H1 (cell line): ENCODE data around the gene OBSL1. TPM values are rescaled to one million over a fixed set of nuclear protein-coding genes. Genes with fewer than 3 reads are reported as not detected.
A peak's percentile ranks its signal among the peaks of the same experiment; 100 is the strongest.

Source experiments
- CTCF ChIA-PET: fragments of 300-600 bp; sonication (Branson Sonifier 250); formaldehyde crosslinking; loops from one replicate; lab custom pipeline; 2021; ENCODE audit not compliant: partially characterized antibody; lab: Charles Lee
- POLR2A ChIA-PET: fragments of 300-600 bp; sonication (Branson Sonifier 250); formaldehyde crosslinking; loops from one replicate; lab custom pipeline; 2021; ENCODE audit warnings: inconsistent platforms; ENCODE audit not compliant: partially characterized antibody; lab: Charles Lee
- DNase-seq, 2 experiments: peaks; one replicate each; pipeline versions ENCODE4 v3.0.0 to v3.0.0-alpha.2; 2010 to 2022; ENCODE audit warnings: low spot score in 2 of 2, low read depth in 1 of 2, mixed read lengths in 1 of 2
- FAIRE-seq: peaks from 2 replicates; lab custom pipeline; 2011; peaks lifted over from hg19 to GRCh38; lab: Jason Lieb, UNC
- H2AFZ ChIP-seq: 2 replicates; pipeline ENCODE4 v1.8.1; 2012; ENCODE audit warnings: low read length, inconsistent platforms
- H2AK5ac ChIP-seq: 2 replicates; pipeline ENCODE4 v1.6.1; 2013; ENCODE audit warnings: low read depth, low read length
- H2BK120ac ChIP-seq: replicated peaks from 2 replicates; pipeline ENCODE3; 2013; ENCODE audit warnings: low read depth, low read length, inconsistent platforms
- H2BK12ac ChIP-seq: 2 replicates; pipeline ENCODE4 v1.6.1; 2013; ENCODE audit warnings: low read depth, low read length
- H2BK15ac ChIP-seq: 2 replicates; pipeline ENCODE4 v1.6.1; 2013; ENCODE audit warnings: low read length
- H2BK20ac ChIP-seq: 2 replicates; pipeline ENCODE4 v1.6.1; 2013; ENCODE audit warnings: low read length
- H2BK5ac ChIP-seq: 2 replicates; pipeline ENCODE4 v1.6.1; 2013; ENCODE audit warnings: low read depth, low read length
- H3K14ac ChIP-seq: 2 replicates; pipeline ENCODE4 v1.6.1; 2013; ENCODE audit warnings: inconsistent platforms; ENCODE audit not compliant: insufficient read length
- H3K18ac ChIP-seq: 2 replicates; pipeline ENCODE4 v1.6.1; 2013; ENCODE audit warnings: low read length; ENCODE audit errors: extremely low read depth
- H3K23ac ChIP-seq: 2 replicates; pipeline ENCODE4 v1.6.1; 2013; ENCODE audit warnings: inconsistent platforms; ENCODE audit not compliant: insufficient read length
- H3K23me2 ChIP-seq: 2 replicates; pipeline ENCODE4 v1.6.1; 2013; ENCODE audit warnings: low read depth, low read length
- H3K27ac ChIP-seq: 2 replicates; pipeline ENCODE4 v1.6.1; 2011; ENCODE audit warnings: low read depth, low read length, inconsistent platforms
- H3K27me3 ChIP-seq, 4 experiments: replicated peaks in 1 of 4; 1 replicate in 1 of 4; 2 replicates in 3 of 4; pipeline versions ENCODE4 v1.6.1 to v1.8.1; 2011 to 2013; ENCODE audit warnings: low read length in 3 of 4, mild to moderate bottlenecking in 3 of 4, inconsistent platforms in 2 of 4, mixed read lengths in 2 of 4, moderate library complexity in 1 of 4; ENCODE audit not compliant: control insufficient read depth in 3 of 4, insufficient read depth in 3 of 4; ENCODE audit errors: extremely low read depth in 1 of 4
- H3K36me3 ChIP-seq, 4 experiments: 2 replicates each; pipeline versions ENCODE4 v1.6.1 to v1.8.1; 2011 to 2013; ENCODE audit warnings: mild to moderate bottlenecking in 4 of 4, low read length in 3 of 4, moderate library complexity in 2 of 4, control low read depth in 1 of 4, inconsistent platforms in 1 of 4; ENCODE audit not compliant: insufficient read depth in 4 of 4, control insufficient read depth in 2 of 4
- H3K4ac ChIP-seq: replicated peaks from 2 replicates; pipeline ENCODE3; 2013; ENCODE audit warnings: low read length, low read depth, mixed read lengths, inconsistent platforms; ENCODE audit not compliant: insufficient read length
- H3K4me1 ChIP-seq, 4 experiments: replicated peaks in 1 of 4; 1 replicate in 1 of 4; 2 replicates in 3 of 4; pipeline versions ENCODE4 v1.6.1 to v1.8.1; 2011 to 2013; ENCODE audit warnings: low read length in 3 of 4, inconsistent platforms in 2 of 4, mixed read lengths in 1 of 4; ENCODE audit not compliant: insufficient read depth in 4 of 4, control insufficient read depth in 3 of 4
- H3K4me2 ChIP-seq, 2 experiments: 2 replicates each; pipeline versions ENCODE4 v1.6.1 to v1.8.1; 2011 to 2013; ENCODE audit warnings: low read depth in 2 of 2, low read length in 2 of 2, control low read depth in 1 of 2, inconsistent platforms in 1 of 2, mild to moderate bottlenecking in 1 of 2; ENCODE audit not compliant: insufficient read depth in 1 of 2
- H3K4me3 ChIP-seq, 4 experiments: fragments of 200-600, 300-600 bp in 1 of 4; sonication (generic), shearing (Covaris generic), sonication (Bioruptor Twin) in 1 of 4; 2 replicates each; pipeline versions ENCODE4 v1.5.1 to v1.8.1; 2011 to 2016; ENCODE audit warnings: low read length in 4 of 4, low read depth in 3 of 4, control low read depth in 2 of 4, inconsistent platforms in 2 of 4, mild to moderate bottlenecking in 2 of 4, mixed read lengths in 1 of 4, moderate library complexity in 1 of 4; ENCODE audit not compliant: insufficient read depth in 2 of 4; ENCODE audit errors: extremely low read depth in 1 of 4
- H3K56ac ChIP-seq: replicated peaks from 2 replicates; pipeline ENCODE3; 2013; ENCODE audit warnings: low read depth, mild to moderate bottlenecking, mixed read lengths, low read length, inconsistent platforms; ENCODE audit not compliant: insufficient read length
- H3K79me1 ChIP-seq: 2 replicates; pipeline ENCODE4 v1.6.1; 2013; ENCODE audit warnings: low read depth, low read length, control low read depth
- H3K79me2 ChIP-seq, 2 experiments: 2 replicates each; pipeline versions ENCODE4 v1.6.1 to v1.8.1; 2012 to 2013; ENCODE audit warnings: low read length in 2 of 2, mild to moderate bottlenecking in 2 of 2, inconsistent platforms in 1 of 2; ENCODE audit not compliant: insufficient read depth in 2 of 2, control insufficient read depth in 1 of 2
- H3K9ac ChIP-seq, 4 experiments: replicated peaks in 1 of 4; 1 replicate in 1 of 4; 2 replicates in 3 of 4; pipeline versions ENCODE4 v1.6.1 to v1.8.1; 2011 to 2013; ENCODE audit warnings: low read depth in 3 of 4, low read length in 3 of 4, control low read depth in 2 of 4, mild to moderate bottlenecking in 2 of 4, moderate library complexity in 2 of 4, inconsistent platforms in 1 of 4; ENCODE audit errors: extremely low read depth in 1 of 4
- H3K9me3 ChIP-seq, 2 experiments: 2 replicates each; pipeline versions ENCODE4 v1.6.1 to v1.8.1; 2012 to 2013; ENCODE audit warnings: mild to moderate bottlenecking in 2 of 2, moderate library complexity in 2 of 2, control low read depth in 1 of 2, inconsistent platforms in 1 of 2, low read depth in 1 of 2, low read length in 1 of 2, mixed read lengths in 1 of 2; ENCODE audit not compliant: insufficient read depth in 2 of 2
- H4K20me1 ChIP-seq, 2 experiments: replicated peaks in 1 of 2; 2 replicates each; pipeline versions ENCODE3 to v1.8.1; 2011 to 2013; ENCODE audit warnings: inconsistent platforms in 2 of 2, low read length in 2 of 2, mild to moderate bottlenecking in 1 of 2; ENCODE audit not compliant: insufficient read depth in 2 of 2, control insufficient read depth in 1 of 2
- H4K5ac ChIP-seq: 2 replicates; pipeline ENCODE4 v1.6.1; 2013; ENCODE audit warnings: low read length, low read depth, mixed read lengths, inconsistent platforms; ENCODE audit not compliant: insufficient read length
- H4K8ac ChIP-seq: 2 replicates; pipeline ENCODE4 v1.8.0; 2013; ENCODE audit warnings: mild to moderate bottlenecking, moderate library complexity, low read length, inconsistent platforms; ENCODE audit not compliant: insufficient read depth; ENCODE audit errors: extremely low read depth
- H4K91ac ChIP-seq: replicated peaks from 2 replicates; pipeline ENCODE3; 2013; ENCODE audit warnings: low read length, mixed read lengths, inconsistent platforms; ENCODE audit not compliant: insufficient read length
- ATF2 ChIP-seq: IDR thresholded peaks from 2 replicates; pipeline ENCODE4 v1.6.1; 2012; ENCODE audit warnings: low read length, inconsistent platforms
- ATF3 ChIP-seq: IDR thresholded peaks from 2 replicates; pipeline ENCODE4 v1.6.1; 2011; ENCODE audit warnings: low read depth, mild to moderate bottlenecking, low read length; ENCODE audit not compliant: insufficient read depth
- BCL11A ChIP-seq, 2 experiments: IDR thresholded peaks; one replicate each; pipeline ENCODE4 v1.6.1; 2011; ENCODE audit warnings: low read depth in 2 of 2, low read length in 2 of 2, mild to moderate bottlenecking in 2 of 2
- E2F6 ChIP-seq: IDR thresholded peaks from 2 replicates; pipeline ENCODE4 v1.6.1; 2012; ENCODE audit warnings: inconsistent platforms
- EZH2 ChIP-seq: fragments of 200-600 bp; sonication (generic); IDR thresholded peaks from 2 replicates; pipeline ENCODE4 v1.7.1; 2012; ENCODE audit warnings: low read depth, mild to moderate bottlenecking, moderate library complexity, low read length, inconsistent platforms; ENCODE audit not compliant: severe bottlenecking
- USF2 ChIP-seq: IDR thresholded peaks from 2 replicates; pipeline ENCODE4 v1.6.1; 2011; ENCODE audit warnings: low read length, improper control_type of control experiment
- WGBS, 2 experiments: shearing (Covaris generic) in 1 of 2; methylation state at CpG; one replicate each; pipeline versions ENCODE4 v1.1.6 to v1.1.7; 2013 to 2015; ENCODE audit warnings: low lambda C conversion rate in 2 of 2, mixed read lengths in 2 of 2, inconsistent platforms in 1 of 2, low coverage in 1 of 2, missing lambda C conversion rate in 1 of 2; ENCODE audit not compliant: insufficient replicate concordance in 2 of 2, insufficient coverage in 1 of 2, insufficient read length in 1 of 2; ENCODE audit errors: extremely low coverage in 1 of 2, missing lambda C conversion rate in 1 of 2; 5-methylcytosine and 5-hydroxymethylcytosine counted together
- polyA plus RNA-seq, 7 experiments: library from polyadenylated mRNA; depleted of rRNA in 3 of 7; stranded (reverse) in 5 of 7; unstranded in 2 of 7; fragments of >200 nt in 5 of 7; fragments of 200-250 nt in 2 of 7; gene quantifications; 1 replicate in 5 of 7; 2 replicates in 1 of 7; 4 replicates in 1 of 7; pipeline versions ENCODE4 v1.2.1 to v1.2.3, GENCODE V29; 2011 to 2013; ENCODE audit warnings: missing spikeins in 2 of 7, mixed read lengths in 2 of 7
- total RNA-seq: library from RNA; stranded (reverse); fragmentation: NEBNext Ultra II Directional; extraction: Animal tissue kit (Norgen Biotek cat#: 25700); gene quantifications from 2 replicates; pipeline ENCODE4 v1.2.1, GENCODE V29; 2021

OBSL1 gene
- total and polyA plus RNA-seq, 2 of the 8 experiments (the other 6 are each of a cell fraction or from before 2014, with no cell fraction given), result 116 to 127 TPM

GRCh38 chr2:219567131-219567530 lies 4.2 kb downstream of the OBSL1 start:
- no peak overlapping the region for H2AFZ ChIP-seq
- peak overlapping the region; percentile 1 for H3K4ac ChIP-seq
- 0 out of 2 replicates have a peak, but pooled peaks cover 2% of the 10 kb centered on the region for H3K79me1 ChIP-seq
- no peak overlapping the region for H4K5ac ChIP-seq
- no peak overlapping the region for H3K4me2 ChIP-seq
- no peaks in the 10 kb centered on the region for H4K20me1 ChIP-seq
- peaks cover 8% of the 10 kb centered on the region; the same call in 1 of the 2 replicates for H3K23me2 ChIP-seq
- H4K91ac ChIP-seq, result peak overlapping the region; percentile 93
- no peak overlapping the region; the same call in 1 of the 2 replicates for H4K8ac ChIP-seq
- ChIA-PET POLR2A (interaction anchor here (1.0 to 18.6 kb wide), 6 partner anchors 6 to 107 kb away, joined by 3 to 293 read pairs (median 66); partner anchors contain the start of genes CHPF, INHA, OBSL1 and STK11IP), CTCF (interaction anchor here (0.9 to 19.7 kb wide), 9 partner anchors 10 to 60 kb away, joined by 3 to 293 read pairs (median 3); partner anchors contain the start of genes CHPF, SLC4A3 and TMEM198)
- H2BK12ac ChIP-seq, result peak overlapping the region; percentile 99
- H3K23ac ChIP-seq, result no peak overlapping the region
- peak overlapping the region; percentile 88; the same call in 1 of the 2 replicates for H2BK20ac ChIP-seq
- no peak overlapping the region for H2BK120ac ChIP-seq
- H3K4me3 ChIP-seq, result no peak overlapping the region
- peak overlapping the region; percentile 87 for H2AK5ac ChIP-seq
- H3K4me1 ChIP-seq, result peaks cover 6 to 53% (median 43%) of the 10 kb centered on the region in 4 experiments
- peak overlapping the region; percentile 76; the same call in 1 of the 2 replicates for H3K18ac ChIP-seq
- no peak overlapping the region for H3K14ac ChIP-seq
- DNase-seq (no peak), FAIRE-seq (no peak)
- peaks cover 0 to 2% (median 0%) of the 10 kb centered on the region in 4 experiments; a peak in 1 of 7 replicates for H3K27me3 ChIP-seq
- H3K9me3 ChIP-seq, result peaks cover 0 to 8% of the 10 kb centered on the region in 2 experiments; a peak in 1 of 4 replicates
- TF ChIP-seq ATF2 (no peak), USF2 (no peak), E2F6 (no peak), ATF3 (no peak), EZH2 (no peak), BCL11A (IDR thresholded peaks at IDR 0.05; ENCODE audit: low read depth in 2 of 2, low read length in 2 of 2) (no peak)
- no peak overlapping the region for H3K56ac ChIP-seq
- no peak overlapping the region for H3K9ac ChIP-seq
- no peak overlapping the region for H3K27ac ChIP-seq
- WGBS, 2 experiments, result 96% methylated on average over 18 of the region's 18 CpGs; no CpG with 5 or more reads in 1 of the 2 experiments
- peak overlapping the region; percentile 98 for H2BK15ac ChIP-seq
- peaks cover 0 to 58% (median 11%) of the 10 kb centered on the region in 4 experiments; a peak in 6 of 8 replicates for H3K36me3 ChIP-seq
- peak overlapping the region; percentile 82 for H2BK5ac ChIP-seq
- peaks cover 0 to 11% of the 10 kb centered on the region in 2 experiments; a peak in 2 of 4 replicates for H3K79me2 ChIP-seq
